ENCODE measurements around the gene RTL5.

RTL5 gene

GRCh38 chrX:72141372-72142004 lies 9.8 kb upstream of the RTL5 start:
- FAIRE-seq (no peak), DNase-seq (ENCODE audit: insufficient read length, low spot score) (no peak)
- no peak for TF ChIP-seq POLR2A (IDR thresholded peaks at IDR 0.05; ENCODE audit: low read depth, low read length)

GRCh38 chrX:72139538-72139937 lies 7.8 kb upstream of the RTL5 start:
- TF ChIP-seq POLR2A (IDR thresholded peaks at IDR 0.05; ENCODE audit: low read depth, low read length): no peak
- FAIRE-seq: no peak
- no peak for DNase-seq (ENCODE audit: insufficient read length, low spot score)

GRCh38 chrX:72137846-72138495 lies 6.3 kb upstream of the RTL5 start:
- no peak for TF ChIP-seq POLR2A (IDR thresholded peaks at IDR 0.05; ENCODE audit: low read depth, low read length)
- no peak for FAIRE-seq
- DNase-seq (ENCODE audit: insufficient read length, low spot score): no peak

- FAIRE-seq (no peak), DNase-seq (ENCODE audit: insufficient read length, low spot score) (no peak)
- TF ChIP-seq POLR2A (IDR thresholded peaks at IDR 0.05; ENCODE audit: low read depth, low read length): no peak
Observed at GRCh38 chrX:72133851-72134546, 2.3 kb upstream of the RTL5 start.

- no peak for FAIRE-seq
- no peak for TF ChIP-seq POLR2A (IDR thresholded peaks at IDR 0.05; ENCODE audit: low read depth, low read length)
- no peak for DNase-seq (ENCODE audit: insufficient read length, low spot score)
Observed at GRCh38 chrX:72132456-72132855, 741 bp upstream of the RTL5 start.

- DNase-seq (ENCODE audit: insufficient read length, low spot score): no peak
Observed at GRCh38 chrX:72130762-72131250, 909 bp downstream of the RTL5 start.

GRCh38 chrX:72130156-72130761 lies 1.5 kb downstream of the RTL5 start:
- no peak for TF ChIP-seq POLR2A (IDR thresholded peaks at IDR 0.05; ENCODE audit: low read depth, low read length)
- FAIRE-seq (no peak), DNase-seq (ENCODE audit: insufficient read length, low spot score) (no peak)

More at GRCh38 chrX:72130762-72131250, 909 bp downstream of the RTL5 start:
- FAIRE-seq: no peak
- TF ChIP-seq POLR2A (IDR thresholded peaks at IDR 0.05; ENCODE audit: low read depth, low read length): no peak

GRCh38 chrX:72129661-72130060 lies 2.1 kb downstream of the RTL5 start:
- TF ChIP-seq POLR2A (IDR thresholded peaks at IDR 0.05; ENCODE audit: low read depth, low read length): no peak
- no peak for FAIRE-seq
- no peak for DNase-seq (ENCODE audit: insufficient read length, low spot score)

- FAIRE-seq (no peak), DNase-seq (ENCODE audit: insufficient read length, low spot score) (peak; percentile 39)
- TF ChIP-seq POLR2A (IDR thresholded peaks at IDR 0.05; ENCODE audit: low read depth, low read length): no peak
Observed at GRCh38 chrX:72128881-72129280, 2.8 kb downstream of the RTL5 start.

GRCh38 chrX:72128183-72128834 lies 3.4 kb downstream of the RTL5 start:
- FAIRE-seq (no peak), DNase-seq (ENCODE audit: insufficient read length, low spot score) (no peak)
- TF ChIP-seq POLR2A (IDR thresholded peaks at IDR 0.05; ENCODE audit: low read depth, low read length): no peak

- TF ChIP-seq POLR2A (IDR thresholded peaks at IDR 0.05; ENCODE audit: low read depth, low read length): no peak
- DNase-seq (ENCODE audit: insufficient read length, low spot score) (no peak), FAIRE-seq (no peak)
Observed at GRCh38 chrX:72127332-72127731, 4.4 kb downstream of the RTL5 start.

GRCh38 chrX:72126539-72127140 lies 5.1 kb downstream of the RTL5 start:
- FAIRE-seq (peak; percentile 38), DNase-seq (ENCODE audit: insufficient read length, low spot score) (peak; percentile 74)
- TF ChIP-seq POLR2A (IDR thresholded peaks at IDR 0.05; ENCODE audit: low read depth, low read length): no peak

- no peak for TF ChIP-seq POLR2A (IDR thresholded peaks at IDR 0.05; ENCODE audit: low read depth, low read length)
- DNase-seq (ENCODE audit: insufficient read length, low spot score) (no peak), FAIRE-seq (no peak)
Observed at GRCh38 chrX:72126048-72126415, 5.7 kb downstream of the RTL5 start.

All from H54 (cell line).